H9 (cell line): ENCODE results near the gene USP49. TPM values are rescaled to one million over a fixed set of nuclear protein-coding genes. Genes with fewer than 3 reads are reported as not detected.

Experiments used
- DNase-seq: peaks from one replicate; pipeline ENCODE4 v3.0.0-alpha.2; 2017
- H2AFZ ChIP-seq: one replicate; pipeline ENCODE4 v1.6.1; 2013; ENCODE audit warnings: mild to moderate bottlenecking, low read length, control low read depth, moderate library complexity
- H2AK5ac ChIP-seq: 2 replicates; pipeline ENCODE4 v1.6.1; 2013; ENCODE audit warnings: low read length, control low read depth, mixed read lengths; ENCODE audit not compliant: insufficient read length
- H2BK120ac ChIP-seq: one replicate; pipeline ENCODE4 v1.6.1; 2013; ENCODE audit warnings: low read depth, mild to moderate bottlenecking, low read length, control low read depth, inconsistent platforms; ENCODE audit not compliant: poor library complexity, severe bottlenecking
- H2BK12ac ChIP-seq: 2 replicates; pipeline ENCODE4 v1.6.1; 2013; ENCODE audit warnings: low read length, control low read depth, mixed read lengths, low read depth; ENCODE audit not compliant: insufficient read length
- H2BK15ac ChIP-seq: 2 replicates; pipeline ENCODE4 v1.6.1; 2013; ENCODE audit warnings: low read depth, low read length, control low read depth
- H2BK20ac ChIP-seq: one replicate; pipeline ENCODE4 v1.6.1; 2013; ENCODE audit warnings: low read depth, mild to moderate bottlenecking, low read length, control low read depth, inconsistent platforms; ENCODE audit not compliant: poor library complexity, severe bottlenecking
- H2BK5ac ChIP-seq: 2 replicates; pipeline ENCODE4 v1.6.1; 2013; ENCODE audit warnings: low read length, control low read depth, mixed read lengths; ENCODE audit not compliant: insufficient read length
- H3K14ac ChIP-seq: 2 replicates; pipeline ENCODE4 v1.6.1; 2013; ENCODE audit warnings: low read length, control low read depth; ENCODE audit not compliant: insufficient read depth
- H3K18ac ChIP-seq: 2 replicates; pipeline ENCODE4 v1.6.1; 2013; ENCODE audit warnings: low read depth, mild to moderate bottlenecking, mixed read lengths, low read length, control low read depth; ENCODE audit not compliant: insufficient read length
- H3K23ac ChIP-seq: 2 replicates; pipeline ENCODE4 v1.6.1; 2013; ENCODE audit warnings: low read length, control low read depth, mixed read lengths, low read depth; ENCODE audit not compliant: insufficient read length
- H3K23me2 ChIP-seq: 2 replicates; pipeline ENCODE4 v1.6.1; 2013; ENCODE audit warnings: low read depth, mild to moderate bottlenecking, mixed read lengths, low read length, control low read depth; ENCODE audit not compliant: insufficient read length, poor library complexity, severe bottlenecking
- H3K27ac ChIP-seq: 2 replicates; pipeline ENCODE4 v1.5.1; 2013; ENCODE audit warnings: low read length, control low read depth, mixed read lengths, low read depth; ENCODE audit not compliant: insufficient read length
- H3K27me3 ChIP-seq: 2 replicates; pipeline ENCODE4 v1.6.1; 2013; ENCODE audit warnings: low read length, control low read depth, inconsistent platforms; ENCODE audit not compliant: insufficient read depth
- H3K4ac ChIP-seq: 2 replicates; pipeline ENCODE4 v1.6.1; 2013; ENCODE audit warnings: low read depth, mild to moderate bottlenecking, control low read depth, inconsistent platforms, low read length, moderate library complexity
- H3K4me1 ChIP-seq: 2 replicates; pipeline ENCODE4 v1.6.1; 2013; ENCODE audit warnings: low read length, control low read depth, inconsistent platforms; ENCODE audit not compliant: insufficient read depth
- H3K4me2 ChIP-seq: 2 replicates; pipeline ENCODE4 v1.6.1; 2013; ENCODE audit warnings: low read length, control low read depth, mixed read lengths; ENCODE audit not compliant: insufficient read length, insufficient read depth
- H3K56ac ChIP-seq: 2 replicates; pipeline ENCODE4 v1.6.1; 2013; ENCODE audit warnings: low read depth, mild to moderate bottlenecking, mixed read lengths, low read length, control low read depth; ENCODE audit not compliant: insufficient read length
- H3K79me1 ChIP-seq: 2 replicates; pipeline ENCODE4 v1.6.1; 2013; ENCODE audit warnings: low read depth, mild to moderate bottlenecking, moderate library complexity, low read length, control low read depth, inconsistent platforms; ENCODE audit not compliant: insufficient read depth, poor library complexity, severe bottlenecking
- H3K79me2 ChIP-seq: 2 replicates; pipeline ENCODE4 v1.6.1; 2013; ENCODE audit warnings: low read length, control low read depth, inconsistent platforms; ENCODE audit not compliant: insufficient read depth
- H3K9ac ChIP-seq: 2 replicates; pipeline ENCODE4 v1.6.1; 2013; ENCODE audit warnings: low read length, control low read depth, mixed read lengths; ENCODE audit not compliant: insufficient read length; ENCODE audit errors: extremely low read depth
- H3K9me3 ChIP-seq: one replicate; pipeline ENCODE4 v1.6.1; 2013; ENCODE audit warnings: low read depth, low read length, inconsistent platforms; ENCODE audit not compliant: control insufficient read depth
- H3T11ph ChIP-seq: one replicate; pipeline ENCODE4 v1.6.1; 2013; ENCODE audit warnings: mild to moderate bottlenecking, low read length, control low read depth, inconsistent platforms
- H4K20me1 ChIP-seq: one replicate; pipeline ENCODE4 v1.6.1; 2013; ENCODE audit not compliant: control insufficient read depth, insufficient read length, insufficient read depth
- H4K5ac ChIP-seq: 2 replicates; pipeline ENCODE4 v1.6.1; 2013; ENCODE audit warnings: low read depth, mild to moderate bottlenecking, mixed read lengths, low read length, control low read depth; ENCODE audit not compliant: insufficient read length
- H4K8ac ChIP-seq: replicated peaks from 2 replicates; pipeline ENCODE4 v1.6.1; 2013; ENCODE audit warnings: low read length, control low read depth, mixed read lengths, low read depth; ENCODE audit not compliant: insufficient read length
- H4K91ac ChIP-seq: 2 replicates; pipeline ENCODE4 v1.6.1; 2013; ENCODE audit warnings: low read depth, mild to moderate bottlenecking, moderate library complexity, mixed read lengths, low read length, control low read depth; ENCODE audit not compliant: insufficient read length
- H3K27ac Mint-ChIP-seq, 3 experiments: 2 replicates in 2 of 3; 3 replicates in 1 of 3; pipeline ENCODE4 v1.8.0; 2020 to 2021; ENCODE audit warnings: mixed read lengths in 3 of 3, mild to moderate bottlenecking in 1 of 3, moderate library complexity in 1 of 3
- H3K27me3 Mint-ChIP-seq: 2 replicates; pipeline ENCODE4 v1.8.0; 2021; ENCODE audit warnings: low read depth, mild to moderate bottlenecking, moderate library complexity, mixed read lengths
- H3K36me3 Mint-ChIP-seq, 3 experiments: 2 replicates in 2 of 3; 3 replicates in 1 of 3; pipeline ENCODE4 v1.8.0; 2020 to 2021; ENCODE audit warnings: low read depth in 3 of 3, mixed read lengths in 3 of 3; ENCODE audit not compliant: insufficient read depth in 1 of 3
- H3K4me1 Mint-ChIP-seq, 2 experiments: 2 replicates each; pipeline ENCODE4 v1.8.0; 2020; ENCODE audit warnings: mixed read lengths in 2 of 2
- H3K4me3 Mint-ChIP-seq, 2 experiments: 2 replicates in 1 of 2; 3 replicates in 1 of 2; pipeline ENCODE4 v1.8.0; 2020 to 2021; ENCODE audit warnings: mild to moderate bottlenecking in 2 of 2, mixed read lengths in 2 of 2, moderate library complexity in 1 of 2
- H3K9me3 Mint-ChIP-seq, 2 experiments: 2 replicates in 1 of 2; 3 replicates in 1 of 2; pipeline ENCODE4 v1.8.0; 2020; ENCODE audit warnings: mild to moderate bottlenecking in 2 of 2, mixed read lengths in 2 of 2, moderate library complexity in 1 of 2
- CTCF ChIP-seq: fragments of 200-600 bp; sonication (generic); conservative IDR thresholded peaks from 3 replicates; pipeline ENCODE4 v1.8.0; 2021; ENCODE audit warnings: antibody characterized with exemption, mild to moderate bottlenecking
- WGBS: extraction: QIAGEN DNeasy Blood & Tissue Kit; methylation state at CpG from one replicate; pipeline ENCODE4 v1.1.7; 2013; ENCODE audit warnings: missing lambda C conversion rate, low lambda C conversion rate, mixed read lengths; ENCODE audit not compliant: insufficient read length; ENCODE audit errors: extremely low coverage; 5-methylcytosine and 5-hydroxymethylcytosine counted together
- total RNA-seq: library from RNA; stranded (reverse); gene quantifications from 2 replicates; pipeline ENCODE4 v1.2.1, GENCODE V29; 2021

USP49 gene
- total RNA-seq, 1 experiment from 2014 or later = 19.0 TPM

- no peaks in the 10 kb centered on the region for H3K9me3 Mint-ChIP-seq
- no peak overlapping the region for H4K5ac ChIP-seq
- no peak overlapping the region for H4K91ac ChIP-seq
- H3T11ph ChIP-seq = no peak overlapping the region
- H2BK15ac ChIP-seq = no peak overlapping the region
- no peak overlapping the region; the same call in 1 of the 2 replicates for H3K14ac ChIP-seq
- H2BK120ac ChIP-seq = no peak overlapping the region
- H4K8ac ChIP-seq = no peak overlapping the region
- H3K27ac ChIP-seq = no peak overlapping the region
- H4K20me1 ChIP-seq = no peaks in the 10 kb centered on the region
- DNase-seq = no peak
- H3K36me3 Mint-ChIP-seq = no peaks in the 10 kb centered on the region; a peak in 1 of 7 replicates
- no peak overlapping the region for H3K23ac ChIP-seq
- H2AFZ ChIP-seq = no peak overlapping the region
- no peaks in the 10 kb centered on the region for H3K4me1 ChIP-seq
- H2BK5ac ChIP-seq = no peak overlapping the region
- H3K4ac ChIP-seq = no peak overlapping the region
- H3K9ac ChIP-seq = no peak overlapping the region
- no peak overlapping the region for H3K56ac ChIP-seq
- no peak overlapping the region for H2BK20ac ChIP-seq
- H3K18ac ChIP-seq = no peak overlapping the region
- no peaks in the 10 kb centered on the region for H3K9me3 ChIP-seq
- H3K79me1 ChIP-seq = no peaks in the 10 kb centered on the region
- WGBS = no CpG with 5 or more reads among the region's 10 CpGs
- H3K27ac Mint-ChIP-seq = peak overlapping the region in 1 of 3 experiments; percentile 86; a peak in 1 of 7 replicates
- H3K4me3 Mint-ChIP-seq = no peak overlapping the region
- peaks cover 13% of the 10 kb centered on the region for H3K27me3 Mint-ChIP-seq
- H2BK12ac ChIP-seq = no peak overlapping the region
- H2AK5ac ChIP-seq = no peak overlapping the region
- TF ChIP-seq CTCF = no peak
- no peaks in the 10 kb centered on the region for H3K27me3 ChIP-seq
- no peak overlapping the region for H3K4me2 ChIP-seq
- H3K79me2 ChIP-seq = no peaks in the 10 kb centered on the region
- H3K4me1 Mint-ChIP-seq = peaks cover 5 to 6% of the 10 kb centered on the region in 2 experiments
- no peaks in the 10 kb centered on the region for H3K23me2 ChIP-seq
Observed at GRCh38 chr6:41746107-41746506, 149.1 kb downstream of the USP49 start.
